Measurements from ENCODE around the gene CTSO. TPM values are rescaled to one million over a fixed set of nuclear protein-coding genes. Genes with fewer than 3 reads are reported as not detected.

CTSO gene
- total and polyA plus RNA-seq, 2 of the 8 experiments (the other 6 are each of a cell fraction or from before 2014, with no cell fraction given): 0.39 to 0.41 TPM

GRCh38 chr4:155887847-155888570, 65.7 kb downstream of the CTSO start:
- no peaks in the 10 kb centered on the region for H3K27me3 ChIP-seq (replicated peaks in 1 of 4; ENCODE audit: control insufficient read depth in 3 of 4, extremely low read depth in 1 of 4, insufficient read depth in 3 of 4, low read length in 3 of 4)
- no peak overlapping the region for H2BK12ac ChIP-seq (ENCODE audit: low read depth, low read length)
- H2AK5ac ChIP-seq (ENCODE audit: low read depth, low read length): no peak overlapping the region
- FAIRE-seq: no peak
- ChIA-PET POLR2A (ENCODE audit: partially characterized antibody) (no interaction called here), CTCF (ENCODE audit: partially characterized antibody) (interaction anchor here (0.6 kb wide), 1 partner anchor 25 kb away, joined by 3 read pairs; no protein-coding TSS in a partner anchor)
- H2BK5ac ChIP-seq (ENCODE audit: low read depth, low read length): no peak overlapping the region
- H3K4me3 ChIP-seq (ENCODE audit: extremely low read depth in 1 of 4, insufficient read depth in 2 of 4, low read depth in 3 of 4, low read length in 4 of 4): no peak overlapping the region
- no peaks in the 10 kb centered on the region for H3K36me3 ChIP-seq (ENCODE audit: control insufficient read depth in 2 of 4, insufficient read depth in 4 of 4, low read length in 3 of 4)
- no peak overlapping the region for H3K4ac ChIP-seq (replicated peaks; ENCODE audit: insufficient read length, low read depth, low read length)
- H3K56ac ChIP-seq (replicated peaks; ENCODE audit: insufficient read length, low read depth, low read length): no peak overlapping the region
- H3K4me1 ChIP-seq (replicated peaks in 1 of 4; ENCODE audit: control insufficient read depth in 3 of 4, insufficient read depth in 4 of 4, low read length in 3 of 4): no peaks in the 10 kb centered on the region
- no peaks in the 10 kb centered on the region for H3K79me2 ChIP-seq (ENCODE audit: control insufficient read depth in 1 of 2, insufficient read depth in 2 of 2, low read length in 2 of 2)
- H3K18ac ChIP-seq (ENCODE audit: extremely low read depth, low read length): no peak overlapping the region
- no peak overlapping the region for H4K91ac ChIP-seq (replicated peaks; ENCODE audit: insufficient read length, low read length)
- no peak overlapping the region for H2BK15ac ChIP-seq (ENCODE audit: low read length)
- H3K9me3 ChIP-seq (ENCODE audit: insufficient read depth in 2 of 2, low read depth in 1 of 2, low read length in 1 of 2): peaks cover 0 to 3% of the 10 kb centered on the region in 2 experiments; a peak in 1 of 4 replicates
- TF ChIP-seq RAD21 (IDR thresholded peaks at IDR 0.05 in 1 of 2, conservative IDR thresholded peaks at IDR 0.05 in 1 of 2; ENCODE audit: low read depth in 2 of 2, low read length in 2 of 2): no peak
- no peak for DNase-seq (ENCODE audit: low read depth in 1 of 2, low spot score in 2 of 2)
- H2BK20ac ChIP-seq (ENCODE audit: low read length): no peak overlapping the region
- H3K27ac ChIP-seq (ENCODE audit: low read depth, low read length): no peak overlapping the region
- H2BK120ac ChIP-seq (replicated peaks; ENCODE audit: low read depth, low read length): no peak overlapping the region
- no peak overlapping the region for H3K23ac ChIP-seq (ENCODE audit: insufficient read length)
- no peak overlapping the region for H4K8ac ChIP-seq (ENCODE audit: extremely low read depth, insufficient read depth, low read length)
- H3K23me2 ChIP-seq (ENCODE audit: low read depth, low read length): no peaks in the 10 kb centered on the region
- WGBS, 2 experiments (ENCODE audit: extremely low coverage in 1 of 2, insufficient coverage in 1 of 2, insufficient read length in 1 of 2, insufficient replicate concordance in 2 of 2, low coverage in 1 of 2, low lambda C conversion rate in 2 of 2, missing lambda C conversion rate in 1 of 2): 63% methylated on average over 6 of the region's 6 CpGs; no CpG with 5 or more reads in 1 of the 2 experiments
- H3K79me1 ChIP-seq (ENCODE audit: low read depth, low read length): no peaks in the 10 kb centered on the region
- H3K9ac ChIP-seq (replicated peaks in 1 of 4; ENCODE audit: extremely low read depth in 1 of 4, low read depth in 3 of 4, low read length in 3 of 4): no peak overlapping the region
- no peak overlapping the region for H3K4me2 ChIP-seq (ENCODE audit: insufficient read depth in 1 of 2, low read depth in 2 of 2, low read length in 2 of 2)
- H4K20me1 ChIP-seq (replicated peaks in 1 of 2; ENCODE audit: control insufficient read depth in 1 of 2, insufficient read depth in 2 of 2, low read length in 2 of 2): no peaks in the 10 kb centered on the region
- no peak overlapping the region for H3K14ac ChIP-seq (ENCODE audit: insufficient read length)
- H2AFZ ChIP-seq (ENCODE audit: low read length): no peak overlapping the region
- no peak overlapping the region for H4K5ac ChIP-seq (ENCODE audit: insufficient read length, low read depth, low read length)
